DOHH2 (cell line): ENCODE results near the gene CCDC144A.

Experiments
- H3F3A ChIP-seq: fragments of 200-600 bp; sonication (generic), shearing (Covaris generic); 2 replicates; pipeline ENCODE4 v1.6.0; 2016; ENCODE audit warnings: antibody characterized with exemption, mild to moderate bottlenecking; ENCODE audit not compliant: control insufficient read depth, insufficient read depth
- H3K27ac ChIP-seq: fragments of 200-600 bp; sonication (generic); 2 replicates; pipeline ENCODE4 v1.5.1; 2014; ENCODE audit warnings: low read depth, mild to moderate bottlenecking, low read length, moderate library complexity
- H3K27me3 ChIP-seq: fragments of 200-600 bp; sonication (generic); 2 replicates; pipeline ENCODE4 v1.6.1; 2014; ENCODE audit warnings: mild to moderate bottlenecking, low read length, mixed read lengths; ENCODE audit not compliant: control insufficient read depth
- H3K36me3 ChIP-seq: fragments of 200-600 bp; sonication (generic); 2 replicates; pipeline ENCODE4 v1.6.1; 2014; ENCODE audit warnings: mild to moderate bottlenecking, low read length, moderate library complexity, mixed read lengths; ENCODE audit not compliant: control insufficient read depth
- H3K4me1 ChIP-seq: fragments of 200-600 bp; sonication (generic); 2 replicates; pipeline ENCODE4 v1.6.1; 2014; ENCODE audit warnings: mild to moderate bottlenecking, low read length, mixed read lengths; ENCODE audit not compliant: control insufficient read depth
- H3K4me2 ChIP-seq: fragments of 200-600 bp; sonication (generic); 2 replicates; pipeline ENCODE4 v1.6.0; 2014; ENCODE audit warnings: mild to moderate bottlenecking, low read length, moderate library complexity
- H3K4me3 ChIP-seq: fragments of 200-600 bp; sonication (generic); 2 replicates; pipeline ENCODE4 v1.5.1; 2014; ENCODE audit warnings: mild to moderate bottlenecking, low read length, mixed read lengths
- H3K79me2 ChIP-seq: fragments of 200-600 bp; sonication (generic); 2 replicates; pipeline ENCODE4 v1.6.1; 2014; ENCODE audit warnings: mild to moderate bottlenecking, low read length, mixed read lengths; ENCODE audit not compliant: control insufficient read depth
- H3K9me2 ChIP-seq: fragments of 200-600 bp; sonication (generic); replicated peaks from 2 replicates; pipeline ENCODE4 v1.6.1; 2014; ENCODE audit warnings: mild to moderate bottlenecking, low read length, mixed read lengths; ENCODE audit not compliant: control insufficient read depth
- H3K9me3 ChIP-seq: fragments of 200-600 bp; sonication (generic); 2 replicates; pipeline ENCODE4 v1.6.1; 2014; ENCODE audit warnings: antibody characterized with exemption, low read length, mixed read lengths; ENCODE audit not compliant: control insufficient read depth, insufficient read depth
- H4K20me1 ChIP-seq: fragments of 200-600 bp; sonication (generic); 2 replicates; pipeline ENCODE4 v1.6.0; 2014; ENCODE audit warnings: low read depth, mild to moderate bottlenecking, antibody characterized with exemption, low read length, moderate library complexity; ENCODE audit not compliant: control insufficient read depth, insufficient read depth
- EZH2phosphoT487 ChIP-seq: fragments of 200-600 bp; sonication (generic); IDR thresholded peaks from 2 replicates; pipeline ENCODE4 v1.6.1; 2017; ENCODE audit warnings: borderline replicate concordance, mild to moderate bottlenecking, antibody characterized with exemption, low read length, moderate library complexity, mixed read lengths
- TF ChIP-seq, protein P1 (sequence below): fragments of 200-600 bp; sonication (generic); IDR thresholded peaks from one replicate; pipeline ENCODE4 v1.5.1; 2014; ENCODE audit warnings: antibody characterized with exemption, mild to moderate bottlenecking, low read depth, low read length; ENCODE audit not compliant: poor library complexity, severe bottlenecking

CCDC144A gene

DNA sequence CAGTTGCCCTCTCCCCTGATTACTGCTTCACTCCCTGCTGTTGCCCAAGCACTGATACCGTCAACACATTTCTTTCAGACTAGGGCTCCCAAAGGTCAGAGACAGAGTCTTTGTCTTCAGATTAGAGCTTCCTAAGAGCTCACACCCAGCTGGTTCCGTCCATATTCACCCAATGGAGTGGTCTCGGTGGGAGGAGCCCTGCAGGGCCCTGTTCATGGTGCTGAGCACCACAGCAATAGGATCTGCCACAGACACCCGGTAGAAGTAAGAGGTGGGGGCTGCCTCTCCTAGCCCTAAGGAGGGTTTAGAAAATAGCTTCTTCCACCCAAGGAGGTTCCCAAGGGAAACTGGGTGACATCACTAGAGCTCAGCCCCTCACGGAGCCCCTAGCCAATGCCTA, 128.3 kb downstream of the CCDC144A start:
- no peaks in the 10 kb centered on the region for H3F3A ChIP-seq
- H3K4me3 ChIP-seq, result no peak overlapping the region
- H3K79me2 ChIP-seq, result no peaks in the 10 kb centered on the region
- TF ChIP-seq, protein P1, sequence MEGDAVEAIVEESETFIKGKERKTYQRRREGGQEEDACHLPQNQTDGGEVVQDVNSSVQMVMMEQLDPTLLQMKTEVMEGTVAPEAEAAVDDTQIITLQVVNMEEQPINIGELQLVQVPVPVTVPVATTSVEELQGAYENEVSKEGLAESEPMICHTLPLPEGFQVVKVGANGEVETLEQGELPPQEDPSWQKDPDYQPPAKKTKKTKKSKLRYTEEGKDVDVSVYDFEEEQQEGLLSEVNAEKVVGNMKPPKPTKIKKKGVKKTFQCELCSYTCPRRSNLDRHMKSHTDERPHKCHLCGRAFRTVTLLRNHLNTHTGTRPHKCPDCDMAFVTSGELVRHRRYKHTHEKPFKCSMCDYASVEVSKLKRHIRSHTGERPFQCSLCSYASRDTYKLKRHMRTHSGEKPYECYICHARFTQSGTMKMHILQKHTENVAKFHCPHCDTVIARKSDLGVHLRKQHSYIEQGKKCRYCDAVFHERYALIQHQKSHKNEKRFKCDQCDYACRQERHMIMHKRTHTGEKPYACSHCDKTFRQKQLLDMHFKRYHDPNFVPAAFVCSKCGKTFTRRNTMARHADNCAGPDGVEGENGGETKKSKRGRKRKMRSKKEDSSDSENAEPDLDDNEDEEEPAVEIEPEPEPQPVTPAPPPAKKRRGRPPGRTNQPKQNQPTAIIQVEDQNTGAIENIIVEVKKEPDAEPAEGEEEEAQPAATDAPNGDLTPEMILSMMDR, result no peak
- no peaks in the 10 kb centered on the region for H3K36me3 ChIP-seq
- no peak overlapping the region for H3K27ac ChIP-seq
- no peaks in the 10 kb centered on the region for H3K4me1 ChIP-seq
- no peak overlapping the region for H3K4me2 ChIP-seq
- H3K9me3 ChIP-seq, result no peaks in the 10 kb centered on the region
- no peaks in the 10 kb centered on the region for H3K27me3 ChIP-seq
- H3K9me2 ChIP-seq, result no peaks in the 10 kb centered on the region
- no peaks in the 10 kb centered on the region for H4K20me1 ChIP-seq

DNA sequence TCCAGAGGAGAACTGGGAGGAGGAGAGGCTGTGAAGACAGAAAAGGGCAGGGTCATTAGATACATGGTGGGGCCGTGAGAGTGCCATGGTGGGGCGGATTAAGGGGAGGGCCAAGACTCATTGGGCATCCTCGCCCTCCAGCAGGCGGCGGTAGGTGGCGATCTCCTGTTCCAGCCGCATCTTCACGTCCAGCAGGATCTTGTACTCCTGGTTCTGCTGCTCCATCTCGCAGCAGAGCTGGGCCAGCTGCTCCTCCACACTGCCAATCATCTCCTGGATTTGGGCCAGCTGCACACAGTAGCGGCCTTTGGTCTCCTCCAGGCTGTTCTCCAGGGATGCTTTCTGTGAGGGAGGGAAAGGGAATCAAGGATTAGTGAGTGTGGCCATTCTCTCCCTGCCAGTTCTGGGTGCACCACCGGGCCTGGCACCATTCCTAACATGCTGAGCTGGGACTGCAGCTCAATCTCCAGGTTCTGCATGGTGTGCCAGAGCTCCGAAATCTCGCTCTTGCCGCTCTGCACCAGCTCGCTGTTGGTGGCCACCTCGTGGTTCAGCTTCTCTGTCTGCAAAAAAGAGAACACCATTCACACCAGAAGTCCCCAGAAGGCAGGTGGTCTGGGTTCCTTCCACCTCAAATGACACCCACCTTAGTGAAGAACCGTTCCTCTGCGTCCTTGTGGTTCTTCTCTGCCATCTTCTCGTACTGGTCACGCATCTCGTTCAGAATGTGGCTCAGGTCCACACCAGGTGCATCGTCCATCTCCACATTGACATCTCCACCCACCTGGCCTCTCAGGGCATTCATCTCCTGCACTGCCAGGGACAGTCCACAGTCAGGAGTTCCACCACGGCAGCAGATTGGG, 129.0 kb downstream of the CCDC144A start:
- no peaks in the 10 kb centered on the region for H3K4me1 ChIP-seq
- H3K79me2 ChIP-seq, result no peaks in the 10 kb centered on the region
- H3K27ac ChIP-seq, result no peak overlapping the region
- no peaks in the 10 kb centered on the region for H3K27me3 ChIP-seq
- TF ChIP-seq, protein P1, result no peak
- TF ChIP-seq EZH2phosphoT487, result no peak
- H3K9me2 ChIP-seq, result no peaks in the 10 kb centered on the region
- H3F3A ChIP-seq, result no peaks in the 10 kb centered on the region
- no peaks in the 10 kb centered on the region for H4K20me1 ChIP-seq
- H3K9me3 ChIP-seq, result no peaks in the 10 kb centered on the region
- H3K4me2 ChIP-seq, result no peak overlapping the region
- H3K36me3 ChIP-seq, result no peaks in the 10 kb centered on the region
- H3K4me3 ChIP-seq, result no peak overlapping the region

DNA sequence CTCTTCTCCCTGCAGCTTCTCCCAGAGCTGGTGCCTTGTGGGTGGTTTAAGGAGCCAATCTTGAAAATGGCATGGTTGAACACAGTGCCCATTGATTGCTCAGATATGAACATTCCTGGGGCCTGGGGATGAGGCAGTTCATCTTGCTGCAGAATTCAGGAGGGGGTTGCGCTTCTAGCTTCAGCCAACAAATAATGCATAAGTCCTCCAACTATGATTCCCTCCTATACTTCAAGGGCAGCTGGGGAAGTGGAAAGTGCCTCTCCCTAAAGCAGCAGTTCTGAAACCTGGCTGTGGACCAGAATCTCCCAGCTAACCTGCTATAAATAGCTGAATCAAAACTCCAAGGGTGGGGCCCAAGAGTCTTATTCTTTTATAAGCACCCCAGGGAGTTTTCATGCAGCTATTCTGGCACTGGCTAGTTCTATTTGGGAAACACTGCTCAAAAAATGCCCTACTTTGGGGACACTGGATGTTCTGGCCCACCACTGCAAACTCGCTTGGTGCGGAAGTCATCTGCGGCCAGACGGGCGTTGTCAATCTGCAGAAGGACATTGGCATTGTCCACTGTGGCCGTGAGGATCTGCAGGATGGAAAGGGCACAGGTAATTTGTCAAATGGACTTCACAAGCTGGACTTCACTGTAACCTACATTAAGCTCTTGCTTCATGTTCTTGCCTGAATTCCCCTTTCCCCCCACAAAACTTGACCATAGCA, 130.3 kb downstream of the CCDC144A start:
- H3K9me2 ChIP-seq, result no peaks in the 10 kb centered on the region
- H3K79me2 ChIP-seq, result no peaks in the 10 kb centered on the region
- H4K20me1 ChIP-seq, result no peaks in the 10 kb centered on the region
- no peak overlapping the region for H3K27ac ChIP-seq
- H3K36me3 ChIP-seq, result no peaks in the 10 kb centered on the region
- H3K4me3 ChIP-seq, result no peak overlapping the region
- no peaks in the 10 kb centered on the region for H3K4me1 ChIP-seq
- TF ChIP-seq EZH2phosphoT487, result no peak
- TF ChIP-seq, protein P1, result no peak
- H3F3A ChIP-seq, result no peaks in the 10 kb centered on the region
- no peaks in the 10 kb centered on the region for H3K27me3 ChIP-seq
- no peaks in the 10 kb centered on the region for H3K9me3 ChIP-seq
- no peak overlapping the region for H3K4me2 ChIP-seq
